ENCODE measurements around the gene TRIP13.

DNA sequence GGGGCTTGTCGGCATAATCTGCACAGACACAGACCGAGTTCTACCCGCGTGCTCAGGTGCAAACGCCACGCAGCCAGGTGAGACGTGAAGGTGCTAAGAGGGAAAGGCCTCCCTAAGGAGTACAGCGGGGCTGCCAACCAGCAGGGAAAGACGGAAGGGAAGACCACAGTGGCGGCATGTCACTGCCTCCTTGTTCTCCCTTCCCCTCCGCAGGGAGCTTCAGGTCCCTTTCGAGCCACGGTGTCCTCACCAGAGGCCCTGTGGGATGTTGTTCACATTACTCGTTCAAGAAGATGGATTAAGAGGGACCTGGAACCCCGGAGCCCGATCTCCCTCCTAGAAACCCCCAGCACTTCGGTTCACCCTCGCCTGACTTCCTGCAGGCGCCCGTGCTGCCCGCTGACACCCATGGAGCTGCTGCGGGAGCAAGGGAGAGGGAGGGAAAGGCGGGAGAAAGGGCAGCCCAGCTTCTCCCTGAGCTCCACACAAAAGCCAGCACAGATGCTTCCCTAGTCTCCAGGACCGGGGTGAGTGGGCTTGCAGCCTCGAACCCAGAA lies 769 bp upstream of the TRIP13 start:
- TF ChIP-seq POLR2A (IDR thresholded peaks at IDR 0.05; ENCODE audit: low read depth, low read length) (no peak), MAFK (IDR thresholded peaks at IDR 0.05; ENCODE audit: low read depth, low read length) (no peak), RAD21 (IDR thresholded peaks at IDR 0.05; ENCODE audit: low read length) (no peak), MAZ (IDR thresholded peaks at IDR 0.05; ENCODE audit: borderline replicate concordance, low read depth, low read length) (no peak), SMC3 (IDR thresholded peaks at IDR 0.05; ENCODE audit: low read depth, low read length) (no peak), RCOR1 (IDR thresholded peaks at IDR 0.05; ENCODE audit: insufficient replicate concordance, low read length) (no peak), MXI1 (IDR thresholded peaks at IDR 0.05; ENCODE audit: borderline replicate concordance, low read depth, low read length) (no peak; the same call in 1 of the 2 replicates), NFE2L2 (IDR thresholded peaks at IDR 0.05; ENCODE audit: low read depth, low read length) (no peak), CEBPB (IDR thresholded peaks at IDR 0.05; ENCODE audit: low read depth, low read length) (no peak)
- TF ChIP-seq, protein P1, sequence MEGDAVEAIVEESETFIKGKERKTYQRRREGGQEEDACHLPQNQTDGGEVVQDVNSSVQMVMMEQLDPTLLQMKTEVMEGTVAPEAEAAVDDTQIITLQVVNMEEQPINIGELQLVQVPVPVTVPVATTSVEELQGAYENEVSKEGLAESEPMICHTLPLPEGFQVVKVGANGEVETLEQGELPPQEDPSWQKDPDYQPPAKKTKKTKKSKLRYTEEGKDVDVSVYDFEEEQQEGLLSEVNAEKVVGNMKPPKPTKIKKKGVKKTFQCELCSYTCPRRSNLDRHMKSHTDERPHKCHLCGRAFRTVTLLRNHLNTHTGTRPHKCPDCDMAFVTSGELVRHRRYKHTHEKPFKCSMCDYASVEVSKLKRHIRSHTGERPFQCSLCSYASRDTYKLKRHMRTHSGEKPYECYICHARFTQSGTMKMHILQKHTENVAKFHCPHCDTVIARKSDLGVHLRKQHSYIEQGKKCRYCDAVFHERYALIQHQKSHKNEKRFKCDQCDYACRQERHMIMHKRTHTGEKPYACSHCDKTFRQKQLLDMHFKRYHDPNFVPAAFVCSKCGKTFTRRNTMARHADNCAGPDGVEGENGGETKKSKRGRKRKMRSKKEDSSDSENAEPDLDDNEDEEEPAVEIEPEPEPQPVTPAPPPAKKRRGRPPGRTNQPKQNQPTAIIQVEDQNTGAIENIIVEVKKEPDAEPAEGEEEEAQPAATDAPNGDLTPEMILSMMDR (conservative IDR thresholded peaks at IDR 0.05; ENCODE audit: low read depth, low read length), result no peak
- TF ChIP-seq, protein P2, sequence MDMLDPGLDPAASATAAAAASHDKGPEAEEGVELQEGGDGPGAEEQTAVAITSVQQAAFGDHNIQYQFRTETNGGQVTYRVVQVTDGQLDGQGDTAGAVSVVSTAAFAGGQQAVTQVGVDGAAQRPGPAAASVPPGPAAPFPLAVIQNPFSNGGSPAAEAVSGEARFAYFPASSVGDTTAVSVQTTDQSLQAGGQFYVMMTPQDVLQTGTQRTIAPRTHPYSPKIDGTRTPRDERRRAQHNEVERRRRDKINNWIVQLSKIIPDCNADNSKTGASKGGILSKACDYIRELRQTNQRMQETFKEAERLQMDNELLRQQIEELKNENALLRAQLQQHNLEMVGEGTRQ (IDR thresholded peaks at IDR 0.05; ENCODE audit: low read depth, low read length), result no peak
- TF ChIP-seq, protein P3, sequence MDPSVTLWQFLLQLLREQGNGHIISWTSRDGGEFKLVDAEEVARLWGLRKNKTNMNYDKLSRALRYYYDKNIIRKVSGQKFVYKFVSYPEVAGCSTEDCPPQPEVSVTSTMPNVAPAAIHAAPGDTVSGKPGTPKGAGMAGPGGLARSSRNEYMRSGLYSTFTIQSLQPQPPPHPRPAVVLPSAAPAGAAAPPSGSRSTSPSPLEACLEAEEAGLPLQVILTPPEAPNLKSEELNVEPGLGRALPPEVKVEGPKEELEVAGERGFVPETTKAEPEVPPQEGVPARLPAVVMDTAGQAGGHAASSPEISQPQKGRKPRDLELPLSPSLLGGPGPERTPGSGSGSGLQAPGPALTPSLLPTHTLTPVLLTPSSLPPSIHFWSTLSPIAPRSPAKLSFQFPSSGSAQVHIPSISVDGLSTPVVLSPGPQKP (IDR thresholded peaks at IDR 0.05; ENCODE audit: borderline replicate concordance, low read depth, low read length), result no peak

All from IMR-90 (cell line).